NCI-H510A treated with DMSO at 0.1 percent for 48 hours (cell line): ENCODE data around the gene SLC17A2.
A peak's percentile ranks its signal among the peaks of the same experiment; 100 is the strongest.

Experiments
- DNase-seq: peaks from one replicate; lab custom pipeline; 2025; lab: John Stamatoyannopoulos, UW

The SLC17A2 gene

GRCh38 chr6:25919657-25920056, 10.8 kb downstream of the SLC17A2 start:
- DNase-seq: no peak

- no peak for DNase-seq
Measured at GRCh38 chr6:25918083-25918683, 12.3 kb downstream of the SLC17A2 start.

DNA sequence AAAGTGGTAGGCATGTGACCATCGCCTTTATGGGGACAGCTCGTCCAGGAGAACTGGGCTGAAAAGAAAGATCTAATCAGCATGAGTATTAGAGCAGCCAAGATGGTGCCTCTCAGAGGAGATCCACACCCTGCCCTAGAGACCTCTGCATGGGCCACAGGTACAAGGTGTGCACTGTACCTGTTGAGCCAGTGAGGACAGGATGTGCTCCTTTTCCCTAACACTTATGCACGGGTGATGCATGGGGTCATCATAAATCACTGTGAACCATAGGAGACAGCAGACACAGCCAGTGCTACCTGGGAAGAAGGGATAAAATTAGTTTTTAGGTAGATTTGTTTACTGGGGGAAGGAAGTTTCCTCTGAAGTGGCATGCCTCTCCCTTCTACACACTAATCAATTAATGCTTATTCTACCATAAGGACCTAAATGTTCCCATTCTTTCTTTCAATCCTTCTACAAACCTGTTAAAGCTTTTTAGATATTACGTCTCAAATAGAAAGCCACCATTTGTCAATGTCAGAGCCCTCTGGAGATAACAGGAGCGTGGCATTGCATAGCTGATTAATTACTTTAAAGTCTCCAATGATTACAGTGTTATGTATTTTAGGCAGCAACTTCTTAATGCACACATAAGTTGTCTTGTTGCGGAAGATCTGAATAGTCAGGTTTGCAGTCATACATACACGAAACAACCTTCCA, 13.6 kb downstream of the SLC17A2 start:
- no peak for DNase-seq

- no peak for DNase-seq
Measured at GRCh38 chr6:25916330-25916729, 14.2 kb downstream of the SLC17A2 start.

- no peak for DNase-seq
Measured at GRCh38 chr6:25913741-25914140, 16.8 kb downstream of the SLC17A2 start.

GRCh38 chr6:25911351-25911750, 19.1 kb downstream of the SLC17A2 start:
- DNase-seq: no peak

DNA sequence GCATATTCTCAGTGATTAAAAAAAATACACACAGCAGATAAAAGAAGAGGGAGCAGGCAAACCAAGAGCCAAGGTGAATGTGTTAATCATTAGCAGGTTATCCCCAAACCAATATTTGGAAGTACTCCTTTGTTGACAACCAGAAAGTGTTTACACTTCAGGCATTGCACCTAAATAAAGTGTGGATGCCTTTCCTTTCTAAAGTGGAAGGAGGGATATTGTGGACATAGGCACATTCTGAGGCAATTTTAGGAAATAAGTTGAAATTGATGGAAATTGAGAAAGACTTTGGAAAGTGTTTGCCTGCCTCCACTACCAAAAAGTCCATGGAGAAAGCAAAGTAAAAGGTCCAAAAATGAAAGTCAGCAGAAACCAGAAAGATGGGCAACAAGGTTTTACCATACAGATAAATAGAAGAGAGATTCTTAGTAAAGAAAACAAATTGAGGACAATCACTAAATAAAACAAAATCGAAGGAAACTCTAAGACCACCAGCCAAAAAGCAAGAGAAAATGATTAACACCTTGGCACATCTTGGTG, 22.9 kb downstream of the SLC17A2 start:
- no peak for DNase-seq

GRCh38 chr6:25903467-25904099, 26.9 kb downstream of the SLC17A2 start:
- DNase-seq: no peak

DNA sequence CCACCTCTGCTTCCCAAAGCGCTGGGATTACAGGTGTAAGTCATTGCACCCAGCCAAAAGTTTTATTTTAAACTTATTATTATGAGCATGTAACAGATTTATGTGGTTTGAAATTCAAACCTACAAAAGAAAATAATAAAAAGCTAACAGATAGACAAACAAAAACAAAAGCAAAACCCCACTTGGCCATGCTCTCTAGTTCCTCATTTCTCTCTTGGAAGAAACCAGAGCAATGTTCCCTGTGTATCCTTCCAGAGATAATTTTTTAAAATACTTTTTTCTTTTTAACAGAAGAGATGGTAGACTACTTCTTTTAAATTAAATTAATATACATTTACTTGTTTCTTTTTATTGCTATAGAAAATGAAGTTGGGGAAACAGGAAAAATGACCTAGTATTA, 28.4 kb downstream of the SLC17A2 start:
- no peak for DNase-seq

DNA sequence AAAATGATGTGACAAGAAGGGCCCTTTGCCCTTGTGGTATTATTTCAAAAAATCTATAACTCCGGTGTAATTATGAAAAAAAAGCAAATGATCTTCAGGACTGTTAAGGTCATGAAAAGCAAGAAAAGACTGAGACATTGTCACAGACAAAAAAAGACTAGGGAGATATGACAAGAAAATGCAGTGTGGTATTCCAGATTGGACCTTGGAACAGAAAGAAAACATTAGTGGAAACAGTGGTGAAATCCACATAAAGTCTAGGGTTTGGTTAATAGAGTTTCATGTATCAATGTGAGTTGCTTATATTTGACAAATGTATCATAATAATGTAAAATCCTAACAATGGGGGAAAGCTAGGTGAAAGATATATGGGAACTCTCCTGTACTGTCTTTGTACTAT, 29.6 kb downstream of the SLC17A2 start:
- DNase-seq: no peak

GRCh38 chr6:25899580-25900408, 30.7 kb downstream of the SLC17A2 start:
- no peak for DNase-seq

DNA sequence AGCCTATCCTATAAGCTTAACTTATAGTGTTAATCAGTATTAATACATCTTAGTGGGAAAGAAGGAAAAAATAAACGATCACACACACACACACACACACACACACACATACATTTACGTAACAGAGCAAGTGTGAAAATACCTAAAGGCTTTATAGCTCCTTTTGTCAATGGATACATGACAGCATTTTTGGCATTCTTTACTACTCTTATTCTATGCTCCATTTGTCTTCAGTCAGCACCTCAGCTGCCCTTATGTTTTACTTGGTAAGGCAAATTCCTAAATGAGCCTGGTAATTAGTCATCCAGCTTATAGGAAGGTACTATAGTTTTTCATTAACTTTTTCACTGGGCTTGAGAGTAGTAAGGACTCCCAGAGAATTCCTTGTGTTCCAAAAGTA, 31.4 kb downstream of the SLC17A2 start:
- no peak for DNase-seq

DNA sequence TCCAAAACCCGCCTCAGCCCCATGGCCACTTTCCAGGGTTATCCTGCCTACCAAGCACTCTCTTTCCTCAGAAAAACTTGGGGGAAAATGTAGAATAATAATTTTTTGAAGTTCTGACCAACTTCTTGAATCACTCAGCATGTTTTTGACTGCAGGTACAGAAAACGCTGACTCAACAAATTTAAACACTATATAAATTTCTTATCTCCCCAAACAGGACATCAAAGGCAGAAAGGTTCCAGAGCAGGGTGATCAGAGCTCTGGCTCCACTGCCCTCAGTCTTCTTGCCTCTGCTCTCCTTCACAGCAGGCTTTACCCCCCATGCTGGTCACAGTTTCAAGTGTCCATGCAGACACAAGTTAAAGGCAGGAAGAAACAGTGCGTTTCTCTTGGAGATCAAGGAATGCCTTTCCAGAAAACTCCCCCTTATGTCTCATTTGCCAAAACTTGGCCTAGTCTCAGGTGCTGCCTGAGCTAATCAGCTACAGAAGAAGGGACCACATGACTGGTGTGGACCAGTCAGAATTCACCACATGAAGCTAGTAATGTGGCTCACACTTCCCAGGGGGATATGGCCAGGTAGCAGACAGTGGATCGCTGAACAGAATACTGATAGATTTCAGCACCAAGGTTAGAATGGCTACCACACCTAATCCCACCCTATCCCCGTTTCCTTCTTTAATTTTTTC, 32.1 kb downstream of the SLC17A2 start:
- DNase-seq: no peak

DNA sequence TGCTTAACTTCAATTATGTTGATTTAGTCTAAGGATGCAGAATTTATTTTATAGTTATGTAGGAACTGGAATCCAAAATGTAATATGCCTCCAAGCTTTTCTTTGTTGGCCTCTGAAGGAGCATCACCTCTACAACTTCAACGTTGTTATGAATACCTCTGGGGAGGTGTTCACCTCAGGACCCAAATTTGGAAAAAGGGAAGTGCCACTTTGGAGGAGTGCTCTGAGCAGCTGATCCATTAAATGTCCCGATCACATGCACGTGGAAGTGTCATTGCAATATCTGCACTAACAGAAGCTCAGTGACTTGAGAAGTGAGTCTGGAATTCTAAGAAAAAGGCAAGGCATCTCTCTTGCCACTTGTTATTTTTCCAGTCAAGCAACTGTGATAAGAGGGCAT, 34.2 kb downstream of the SLC17A2 start:
- no peak for DNase-seq

DNA sequence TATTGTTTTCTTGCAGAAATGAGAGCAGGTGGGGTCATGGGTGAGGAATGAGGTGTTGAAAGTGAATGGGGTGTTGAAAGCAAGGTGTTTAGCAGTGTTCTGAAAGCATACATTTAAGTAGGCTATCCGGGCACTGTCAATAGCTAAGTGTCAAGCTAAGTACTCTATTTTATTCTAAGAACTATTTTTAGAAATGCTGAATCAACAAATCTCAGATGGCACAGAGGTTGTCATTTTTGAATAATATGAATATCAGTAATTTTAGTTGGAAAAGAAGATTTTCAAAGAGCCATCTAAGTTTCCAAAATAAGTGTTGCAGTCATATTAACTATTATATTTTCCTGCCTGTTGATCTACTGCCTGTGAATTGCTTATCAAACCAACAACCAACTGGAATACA, 34.7 kb downstream of the SLC17A2 start:
- DNase-seq: no peak

DNA sequence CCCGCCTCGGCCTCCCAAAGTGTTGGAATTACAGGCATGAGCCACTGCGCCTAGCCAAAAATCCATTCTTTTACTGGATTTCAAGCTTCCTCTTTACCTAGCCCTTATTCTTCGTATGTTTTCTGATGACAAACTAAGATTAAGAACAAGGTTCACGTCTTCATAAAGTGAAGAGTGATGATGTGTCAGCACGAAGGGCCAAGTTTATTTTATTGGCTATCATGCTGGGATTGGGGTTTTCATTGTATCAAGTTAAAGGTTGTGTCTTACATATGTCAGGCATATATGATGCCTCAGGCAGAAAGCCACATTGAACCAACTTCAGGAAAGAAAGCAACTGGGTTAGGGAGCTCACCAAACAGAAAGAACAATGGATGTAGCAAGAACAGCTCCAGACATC, 36.7 kb downstream of the SLC17A2 start:
- no peak for DNase-seq

GRCh38 chr6:25892877-25893276, 37.6 kb downstream of the SLC17A2 start:
- DNase-seq: no peak

DNA sequence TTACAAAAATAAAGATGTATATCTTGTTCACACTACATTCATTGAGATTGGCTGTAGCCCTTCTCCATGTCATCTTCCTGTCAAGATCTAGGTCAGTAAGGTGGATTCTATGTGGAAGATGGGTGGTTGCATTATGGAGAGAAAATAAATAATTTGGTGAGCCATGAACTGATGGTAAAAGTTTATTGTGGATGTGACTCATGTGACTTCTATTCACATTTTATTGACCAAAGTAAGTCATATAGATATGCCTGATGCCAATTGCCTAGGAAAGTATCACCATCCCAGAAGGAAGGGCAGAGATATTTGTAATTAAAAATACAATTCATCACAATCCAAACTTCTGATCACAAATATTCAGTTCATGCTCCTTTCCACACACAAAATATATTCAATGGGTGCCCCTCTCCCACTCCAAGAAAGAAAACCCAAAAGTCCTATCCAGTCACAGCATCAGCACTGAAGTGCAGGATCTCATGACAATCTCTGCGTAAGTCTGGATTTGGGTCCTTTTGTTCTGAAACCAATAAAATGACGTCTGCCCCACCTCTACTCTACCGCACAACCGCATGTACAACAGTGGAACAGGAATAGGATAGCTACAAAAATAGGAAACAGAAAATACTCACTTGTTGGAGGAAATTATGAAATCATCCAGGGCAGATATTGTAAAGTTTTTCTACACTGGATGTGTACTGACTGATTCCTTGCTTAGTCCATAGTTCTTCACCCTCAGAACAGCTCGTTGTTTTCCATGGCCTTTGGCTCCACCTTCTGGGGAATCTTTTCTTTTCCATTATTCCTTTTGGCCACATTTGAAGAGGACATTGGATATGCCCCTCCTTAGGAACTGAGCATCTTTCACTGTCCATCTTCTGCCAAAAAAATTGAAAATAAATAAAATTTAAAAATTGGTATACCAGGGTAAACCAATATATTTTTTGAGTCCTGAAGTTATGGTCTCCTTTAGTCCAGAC, 40.3 kb downstream of the SLC17A2 start:
- peak; percentile 80 for DNase-seq

DNA sequence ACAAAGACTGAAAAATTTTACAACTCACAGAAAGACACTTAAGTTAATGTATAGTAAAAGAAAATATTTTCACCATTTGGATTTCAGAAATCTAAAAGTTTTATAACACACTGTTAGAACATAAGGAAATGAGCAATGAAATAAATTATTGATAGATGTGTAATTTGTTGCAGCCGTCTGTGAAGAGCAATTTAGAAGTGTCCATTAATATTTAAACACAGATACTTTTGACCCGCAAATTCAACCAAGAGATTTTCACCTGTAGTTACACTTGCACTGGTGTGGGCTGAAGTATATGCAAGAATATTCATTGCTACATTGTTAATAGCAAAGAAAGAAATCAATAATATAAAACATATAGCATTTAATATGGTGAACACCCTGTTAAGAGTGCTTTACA, 41.9 kb downstream of the SLC17A2 start:
- DNase-seq: no peak

DNA sequence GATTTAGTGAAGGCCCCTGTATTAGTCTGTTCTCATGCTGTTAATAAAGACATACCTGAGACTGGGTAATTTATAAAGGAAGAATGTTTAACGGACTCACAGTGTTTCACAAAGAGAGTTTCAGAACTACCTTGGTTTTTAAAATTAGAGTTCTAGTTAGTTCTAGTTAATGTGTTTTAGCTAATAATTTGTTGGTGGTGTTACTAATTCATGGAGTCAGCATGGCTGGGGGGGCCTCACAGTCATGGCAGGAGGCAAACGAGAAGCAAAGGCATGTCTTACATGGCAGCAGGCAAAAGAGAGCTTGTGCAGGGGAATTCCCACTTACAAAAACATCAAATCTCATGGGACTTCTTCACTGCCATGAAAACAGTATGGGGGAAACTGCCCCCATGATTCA, 44.4 kb downstream of the SLC17A2 start:
- no peak for DNase-seq

DNA sequence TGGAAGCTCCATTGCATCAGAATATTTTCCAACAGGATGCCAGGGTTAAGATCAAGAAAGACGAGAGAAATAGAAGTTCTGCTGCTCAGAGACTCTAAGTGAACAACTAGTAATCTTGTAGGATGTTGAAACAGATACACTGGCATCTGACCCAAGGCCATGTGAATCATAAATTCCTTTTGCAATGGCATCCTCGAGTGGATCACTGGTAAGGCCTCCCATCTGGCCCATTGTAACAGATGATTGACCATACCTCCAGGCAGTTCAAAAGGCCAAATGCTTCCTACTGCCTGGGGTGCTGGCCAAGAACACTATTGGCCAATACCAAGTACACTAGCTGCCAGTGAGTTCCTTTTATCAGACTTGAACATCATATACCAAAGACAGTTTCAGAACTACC, 46.5 kb downstream of the SLC17A2 start:
- DNase-seq: no peak
